ENCODE measurements around the gene GIT1. TPM values are rescaled to one million over a fixed set of nuclear protein-coding genes. Genes with fewer than 3 reads are reported as not detected.

Gene GIT1
- total and polyA plus RNA-seq, 9 of the 15 experiments (the other 6 are each of a cell fraction or from before 2014, with no cell fraction given), result 0.35 to 35.3 (median 17.1) TPM

DNA sequence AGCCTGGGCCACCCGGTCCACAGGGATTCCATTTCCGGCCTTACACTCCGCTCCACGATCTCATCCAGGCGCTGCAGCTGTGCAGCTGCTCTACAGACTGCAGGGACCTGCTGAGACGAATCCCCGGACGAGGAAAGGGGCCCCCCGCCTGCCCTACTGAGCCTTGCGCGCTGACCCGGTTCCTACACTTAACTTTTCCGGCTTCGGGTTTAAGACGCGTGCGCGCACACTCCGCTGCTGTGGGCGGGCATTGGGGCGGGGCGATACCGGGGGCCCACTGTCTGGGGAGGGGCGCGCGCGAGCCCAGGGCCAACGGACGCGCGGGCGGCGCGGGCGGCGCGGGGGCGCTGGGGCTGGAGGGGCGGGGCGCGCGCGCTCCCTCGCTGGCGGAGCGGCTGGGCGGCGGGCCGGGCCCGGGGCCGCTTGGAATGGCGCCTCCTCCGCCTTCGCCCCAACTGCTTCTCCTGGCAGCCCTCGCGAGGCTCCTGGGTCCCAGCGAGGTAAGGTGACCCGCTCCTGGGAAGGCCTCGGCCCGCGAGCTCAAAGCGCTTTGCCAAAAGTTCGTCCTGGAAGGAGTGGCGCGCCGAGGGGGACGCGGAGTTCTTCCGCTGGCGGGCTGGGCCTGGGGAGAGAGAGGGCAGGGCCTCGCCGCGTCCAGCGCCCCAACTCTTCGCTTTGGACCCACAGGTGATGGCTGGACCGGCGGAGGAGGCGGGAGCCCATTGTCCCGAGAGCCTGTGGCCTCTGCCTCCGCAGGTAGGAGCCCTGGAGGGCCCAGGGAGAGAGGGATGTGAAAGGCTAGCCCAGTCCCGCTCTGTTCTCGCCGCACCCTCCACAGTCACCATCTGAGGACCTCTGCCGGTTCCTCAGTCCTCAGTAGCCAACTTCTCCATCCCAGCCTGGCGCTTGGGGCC lies 20.9 kb downstream of the GIT1 start, which contains the start of gene TP53I13 (continued):
- no peak for TF ChIP-seq CREB1 (IDR thresholded peaks at IDR 0.05)
- no peak for TF ChIP-seq CREB1 (CRISPR knock-in tag; IDR thresholded peaks at IDR 0.05)
- 0 out of 2 replicates have a peak, but pooled peaks have one; percentile 42 for TF ChIP-seq POLR2AphosphoS5 (IDR thresholded peaks at IDR 0.05; ENCODE audit: control insufficient read depth, insufficient read depth, low read depth, low read length)
- peak in 1 of 3 experiments; percentile 5; a peak in 1 of 6 replicates for TF ChIP-seq CTCF (IDR thresholded peaks at IDR 0.05 in 2 of 3, conservative IDR thresholded peaks at IDR 0.05 in 1 of 3; ENCODE audit: insufficient read depth in 2 of 3, low read depth in 1 of 3, low read length in 3 of 3)
- TF ChIP-seq RCOR1 (IDR thresholded peaks at IDR 0.05; ENCODE audit: borderline replicate concordance in 1 of 2, low read depth in 2 of 2, low read length in 2 of 2), result no peak
- TF ChIP-seq TBP (optimal IDR thresholded peaks at IDR 0.05; ENCODE audit: low read depth, low read length), result peak; percentile 45
- TF ChIP-seq ZNF57 (CRISPR knock-in tag; IDR thresholded peaks at IDR 0.05), result no peak
- no peak for TF ChIP-seq ARID1B (IDR thresholded peaks at IDR 0.05)
- peak; percentile 78; the same call in 1 of the 2 replicates for TF ChIP-seq PHF8 (IDR thresholded peaks at IDR 0.05; ENCODE audit: borderline replicate concordance, low read length)
- TF ChIP-seq ETV1 (tag; conservative IDR thresholded peaks at IDR 0.05; ENCODE audit: low read depth), result 0 out of 2 replicates have a peak, but pooled peaks have one; percentile 33

Data from K562 (cell line).